LHCN-M2 (cell line): ENCODE measurements around the gene CDC42BPG. TPM values are rescaled to one million over a fixed set of nuclear protein-coding genes. Genes with fewer than 3 reads are reported as not detected.

ENCODE experiments used
- total RNA-seq: library from RNA; depleted of rRNA; stranded (reverse); fragments of >200 nt; gene quantifications from 2 replicates; pipeline ENCODE4 v1.2.3, GENCODE V29; 2014; rRNA removed

Gene CDC42BPG
- total RNA-seq, 1 experiment from 2014 or later, result 0.11 TPM

Other genes with a start within 250 kb of the CDC42BPG start
- 34.0 and 50.4 TPM in 2 replicates for gene NRXN2, start 121.5 kb downstream of the CDC42BPG start, total RNA-seq
- gene RASGRP2, start 100.5 kb downstream of the CDC42BPG start, total RNA-seq, result 0.23 TPM in 1 of 2 replicates, not detected in the other
- not detected in 2 replicates for gene PYGM, start 84.7 kb downstream of the CDC42BPG start, total RNA-seq
- gene SF1, start 66.1 kb downstream of the CDC42BPG start, total RNA-seq, result 124 and 158 TPM in 2 replicates
- gene MAP4K2, start 41.4 kb downstream of the CDC42BPG start, total RNA-seq, result 10.8 and 11.3 TPM in 2 replicates
- gene MEN1, start 34.1 kb downstream of the CDC42BPG start, total RNA-seq, result 19.8 and 25.3 TPM in 2 replicates
- 73.5 and 84.6 TPM in 2 replicates for gene EHD1, start 34.0 kb upstream of the CDC42BPG start, total RNA-seq
- gene ATG2A, start 72.6 kb upstream of the CDC42BPG start, total RNA-seq, result 17.7 and 22.9 TPM in 2 replicates
- 19.2 and 27.3 TPM in 2 replicates for gene PPP2R5B, start 80.0 kb upstream of the CDC42BPG start, total RNA-seq
- gene GPHA2, start 91.2 kb upstream of the CDC42BPG start, total RNA-seq, result not detected in 2 replicates
- gene MAJIN, start 127.5 kb upstream of the CDC42BPG start, total RNA-seq, result not detected in 2 replicates
- gene BATF2, start 152.3 kb upstream of the CDC42BPG start, total RNA-seq, result 0.19 and 0.40 TPM in 2 replicates
- 102 and 115 TPM in 2 replicates for gene ARL2, start 169.5 kb upstream of the CDC42BPG start, total RNA-seq
- 15.2 and 16.0 TPM in 2 replicates for gene SNX15, start 182.8 kb upstream of the CDC42BPG start, total RNA-seq
- gene SAC3D1, start 196.6 kb upstream of the CDC42BPG start, total RNA-seq, result 21.7 and 23.5 TPM in 2 replicates
- gene NAALADL1, start 213.9 kb upstream of the CDC42BPG start, total RNA-seq, result not detected in 2 replicates
- 48.0 and 62.1 TPM in 2 replicates for gene CDCA5, start 239.4 kb upstream of the CDC42BPG start, total RNA-seq
- 55.7 and 59.9 TPM in 2 replicates for gene ZFPL1, start 239.6 kb upstream of the CDC42BPG start, total RNA-seq